AG20443 (cell line): Measurements from ENCODE around the gene MLLT10.
"Not testable (repeated sequence)": the region's sequence is repeated elsewhere in the genome, so short reads cannot be mapped to it uniquely, and the experiment has no call there.

Source experiments
- DNase-seq: peaks from one replicate; pipeline ENCODE4 v3.0.0; 2012; ENCODE audit warnings: low spot score, mixed read lengths

The MLLT10 gene

DNA sequence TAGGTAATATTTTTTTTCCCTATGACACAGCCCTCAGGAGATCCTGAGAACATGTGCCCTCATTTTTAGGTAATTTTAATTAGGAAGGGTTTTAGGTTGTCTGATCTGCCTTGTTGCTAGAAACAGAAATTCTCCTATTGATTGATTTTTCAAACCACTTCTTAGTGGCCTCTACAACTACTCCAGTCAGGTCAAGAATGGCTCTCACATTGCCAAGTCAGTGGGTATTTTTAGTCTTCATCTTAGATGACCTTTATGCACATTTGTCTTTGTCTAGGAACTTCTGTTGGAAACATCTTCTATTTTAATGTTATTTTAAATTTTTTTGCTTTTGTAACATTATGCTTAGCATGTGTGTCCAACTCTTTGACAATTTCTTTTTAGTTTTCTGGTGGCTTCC is 162.3 kb downstream of the MLLT10 start:
- DNase-seq = no peak

DNA sequence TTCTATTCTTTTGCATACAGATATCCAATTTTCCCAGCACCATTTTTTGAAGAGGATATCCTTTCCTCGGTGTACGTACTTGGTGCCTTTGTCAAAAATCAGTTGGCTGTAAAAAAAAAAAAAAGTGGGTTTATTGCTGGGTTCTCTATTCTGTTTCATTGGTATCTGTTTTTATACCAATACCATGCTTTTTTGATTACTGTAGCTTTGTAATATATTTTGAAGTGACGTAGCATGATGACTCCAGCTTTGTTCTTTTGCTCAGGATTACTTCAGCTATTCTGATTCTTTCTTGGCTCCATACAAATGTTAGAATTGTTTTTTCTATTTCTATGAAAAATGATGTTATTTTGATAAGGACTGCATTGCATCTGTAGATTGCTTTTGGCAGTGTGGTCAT is 165.5 kb downstream of the MLLT10 start:
- DNase-seq = no peak

DNA sequence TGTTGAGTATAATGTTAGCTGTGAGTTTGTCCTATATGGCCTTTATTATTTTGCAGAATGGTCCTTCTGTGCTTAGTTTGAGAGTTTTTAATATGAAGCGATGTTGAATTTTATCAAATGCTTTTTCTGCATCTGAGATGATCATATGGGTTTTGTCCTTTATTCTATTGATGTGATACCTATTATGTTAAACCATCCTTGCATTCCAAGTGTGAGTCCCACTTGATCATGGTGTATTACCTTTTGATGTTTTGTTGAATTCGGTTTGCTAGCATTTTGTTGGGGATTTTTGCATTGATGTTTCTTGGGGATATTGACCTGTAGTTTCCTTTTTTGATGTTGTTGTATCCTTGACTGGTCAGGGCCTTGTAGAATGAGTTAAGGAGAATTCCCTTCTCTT is 166.4 kb downstream of the MLLT10 start:
- DNase-seq = no peak

DNA sequence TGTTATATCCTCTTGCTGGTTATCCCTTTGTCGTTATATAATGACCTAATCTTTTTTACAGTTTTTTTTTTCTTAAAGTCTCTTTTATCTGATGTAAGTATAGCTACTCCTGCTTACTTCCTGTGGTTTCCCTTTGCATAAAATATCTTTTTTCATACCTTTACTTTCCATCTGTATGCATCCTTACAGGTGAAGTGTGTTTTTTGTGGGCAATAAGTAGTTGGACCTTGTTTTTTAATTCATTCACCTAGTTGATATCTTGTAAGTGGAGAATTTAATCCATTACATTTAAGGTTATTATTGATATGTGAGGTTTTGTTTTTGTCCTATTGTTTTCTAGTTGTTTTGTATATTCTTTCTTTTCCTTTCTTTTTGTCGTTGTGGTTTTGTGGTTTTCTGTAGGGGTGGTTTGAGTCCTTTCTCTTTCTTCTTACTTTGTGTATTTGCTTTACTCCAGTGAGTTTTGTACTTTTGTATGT is 168.6 kb downstream of the MLLT10 start:
- DNase-seq = no peak

DNA sequence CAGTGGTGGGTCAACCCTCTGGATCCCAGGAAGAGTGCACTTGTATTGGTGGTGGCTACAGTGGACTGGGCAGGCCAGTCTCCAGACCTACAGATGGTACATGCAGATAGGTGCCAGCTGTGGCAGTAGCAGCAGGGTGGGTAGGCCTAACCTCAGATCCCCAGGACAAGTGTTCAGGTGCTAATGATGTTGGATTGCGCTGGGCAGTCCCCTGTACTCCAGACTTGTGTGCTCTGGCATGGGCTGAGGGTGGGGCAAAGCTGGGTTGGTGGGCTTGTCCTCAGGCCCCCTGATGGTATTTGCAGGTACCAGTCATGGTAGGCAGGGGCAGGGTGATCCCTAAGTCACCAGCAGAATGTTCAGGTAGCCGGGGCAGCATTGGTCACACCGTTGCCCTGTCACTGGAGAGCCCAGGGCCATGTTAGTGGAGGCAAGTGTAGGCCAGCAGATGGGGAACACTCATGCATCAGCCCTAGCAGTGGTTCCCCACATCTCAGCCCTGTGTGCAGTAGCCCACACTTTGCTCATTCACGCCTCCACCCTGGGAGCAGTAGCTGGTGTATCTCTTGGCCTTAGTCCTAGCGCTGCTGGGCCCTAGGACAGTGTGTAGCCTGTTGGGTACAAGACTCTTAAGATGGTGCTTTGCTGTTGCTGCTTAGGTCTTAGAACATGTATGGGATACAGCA is 171.3 kb downstream of the MLLT10 start:
- DNase-seq = peak; percentile 7

DNA sequence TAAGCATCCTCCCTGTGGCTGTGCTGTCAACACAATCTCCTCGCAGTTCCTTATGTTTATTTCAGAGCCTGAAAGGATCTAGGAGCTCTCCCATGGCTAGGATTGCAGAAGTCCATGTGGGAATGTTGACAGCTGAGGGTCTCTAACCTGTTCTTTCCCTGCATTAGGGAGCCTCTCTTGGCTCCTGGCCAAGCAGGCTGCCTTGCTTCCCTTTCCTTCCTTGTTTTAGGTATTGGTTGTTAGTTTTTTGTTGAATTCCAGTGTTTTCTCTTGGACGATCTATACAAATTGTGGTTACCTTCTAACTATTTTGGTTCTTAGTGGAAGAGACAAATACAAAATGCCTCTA is 171.8 kb downstream of the MLLT10 start:
- peak; percentile 6 for DNase-seq

DNA sequence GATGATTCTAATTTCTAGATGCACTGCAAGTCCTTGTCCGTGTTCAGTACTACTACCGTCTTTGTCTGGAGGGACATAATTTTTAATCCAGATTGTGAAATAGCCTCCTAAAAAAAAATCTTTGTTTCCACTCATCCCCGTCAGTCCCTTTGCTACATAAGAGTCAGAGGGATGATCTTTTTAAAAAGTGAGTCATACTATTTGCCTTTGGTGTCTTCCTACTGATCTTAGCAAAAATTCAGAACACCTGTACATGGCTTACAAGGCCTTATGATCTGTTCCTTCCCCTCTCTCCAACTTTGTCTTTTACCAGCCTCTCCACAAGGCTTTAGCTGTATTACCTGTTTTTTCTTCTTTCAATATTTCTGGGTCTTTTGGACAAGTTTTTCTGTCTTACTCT is 173.5 kb downstream of the MLLT10 start:
- no peak for DNase-seq

DNA sequence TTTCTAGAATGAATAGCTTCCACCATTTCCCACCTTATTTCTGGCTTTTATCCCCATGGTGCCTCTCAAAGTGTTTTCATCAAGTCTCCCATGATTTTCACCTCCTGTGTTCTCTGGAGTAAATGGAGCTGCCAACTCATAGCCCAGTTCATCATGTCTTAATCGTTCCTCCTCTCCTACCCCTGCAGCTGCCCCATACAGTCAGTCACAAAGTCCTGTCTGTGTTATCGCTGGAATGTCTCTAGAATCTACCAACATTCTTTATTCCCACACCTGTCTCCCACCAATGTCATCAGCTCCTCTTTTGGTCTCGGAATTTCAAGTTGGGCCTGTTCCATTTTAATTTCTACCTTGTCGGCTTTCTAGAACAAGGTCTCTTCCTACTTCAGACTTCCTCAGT is 178.9 kb downstream of the MLLT10 start:
- no peak for DNase-seq

DNA sequence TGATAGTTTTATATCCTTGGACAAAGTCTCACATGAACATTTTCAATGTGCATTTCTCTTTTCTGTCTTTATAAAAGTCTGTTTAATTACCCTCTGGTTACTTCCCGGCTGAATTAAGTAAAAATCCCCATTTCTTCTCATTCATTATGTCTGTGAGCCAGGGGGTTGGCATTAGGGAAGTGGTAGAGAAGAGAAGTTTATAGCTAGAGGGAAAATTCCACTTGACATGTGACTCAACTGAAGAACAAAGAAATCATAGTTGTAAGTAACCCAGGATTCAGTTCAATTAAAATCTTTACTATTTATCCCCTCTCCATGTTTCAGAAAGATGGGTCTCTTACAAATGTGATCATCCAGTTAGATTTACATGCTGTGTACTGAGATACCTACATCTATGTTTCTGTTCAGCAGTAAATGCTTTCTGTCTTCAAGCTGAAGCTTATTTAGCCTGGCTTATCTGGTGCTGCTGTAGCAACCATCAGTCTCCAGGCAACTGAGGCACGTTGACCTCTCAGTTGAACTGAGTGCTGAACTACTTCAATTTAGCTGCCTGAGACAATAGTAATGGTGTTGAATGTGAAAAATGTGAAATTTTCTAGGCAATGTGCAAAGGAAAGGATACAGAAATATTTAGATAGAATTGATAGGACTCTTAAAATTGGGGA is 181.6 kb downstream of the MLLT10 start:
- no peak for DNase-seq

DNA sequence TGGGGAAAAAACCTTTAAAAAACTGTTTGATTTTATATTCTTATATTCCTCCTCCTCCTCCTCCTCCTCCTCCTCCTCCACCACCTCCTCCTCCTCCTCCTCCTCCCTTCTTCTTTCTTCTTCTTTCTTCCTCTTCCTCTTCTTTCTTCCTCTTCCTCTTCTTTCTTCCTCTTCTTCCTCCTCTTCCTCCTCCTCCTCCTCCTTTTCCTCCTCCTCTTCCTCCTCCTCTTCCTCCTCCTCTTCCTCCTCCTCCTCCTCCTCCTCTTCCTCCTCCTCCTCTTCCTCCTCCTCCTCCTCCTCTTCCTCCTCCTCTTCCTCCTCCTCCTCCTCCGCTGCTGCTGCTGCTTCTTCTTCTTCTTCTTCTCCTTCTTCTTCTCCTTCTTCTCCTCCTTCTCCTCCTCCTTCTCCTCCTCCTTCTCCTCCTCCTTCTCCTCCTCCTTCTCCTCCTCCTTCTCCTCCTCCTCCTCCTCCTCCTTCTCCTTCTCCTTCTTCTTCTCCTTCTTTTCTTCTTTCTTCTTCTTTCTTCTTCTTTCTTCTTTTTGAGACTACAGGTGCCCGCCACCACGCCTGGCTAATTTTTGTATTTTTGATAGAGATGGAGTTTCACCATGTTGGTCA is 183.5 kb downstream of the MLLT10 start:
- DNase-seq = not testable (repeated sequence)

DNA sequence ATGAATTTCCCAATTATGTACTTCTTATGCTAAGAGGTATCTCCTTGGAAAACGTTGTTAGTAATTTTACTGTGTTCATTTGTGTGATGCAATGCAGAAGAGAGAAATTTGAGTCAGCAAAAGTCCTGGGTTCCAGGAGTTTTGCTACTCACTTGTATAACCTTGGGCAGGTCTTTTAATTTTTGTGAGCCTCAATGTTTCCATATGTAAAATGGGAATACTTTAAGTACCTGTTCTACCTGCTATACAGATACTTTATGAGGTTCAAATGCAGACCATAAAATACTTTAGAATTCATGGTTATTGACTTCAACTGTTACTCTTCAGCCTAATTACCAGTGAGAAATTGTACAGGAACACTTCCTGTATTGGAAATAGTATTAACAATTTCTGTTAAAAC is 185.5 kb downstream of the MLLT10 start:
- DNase-seq = no peak

DNA sequence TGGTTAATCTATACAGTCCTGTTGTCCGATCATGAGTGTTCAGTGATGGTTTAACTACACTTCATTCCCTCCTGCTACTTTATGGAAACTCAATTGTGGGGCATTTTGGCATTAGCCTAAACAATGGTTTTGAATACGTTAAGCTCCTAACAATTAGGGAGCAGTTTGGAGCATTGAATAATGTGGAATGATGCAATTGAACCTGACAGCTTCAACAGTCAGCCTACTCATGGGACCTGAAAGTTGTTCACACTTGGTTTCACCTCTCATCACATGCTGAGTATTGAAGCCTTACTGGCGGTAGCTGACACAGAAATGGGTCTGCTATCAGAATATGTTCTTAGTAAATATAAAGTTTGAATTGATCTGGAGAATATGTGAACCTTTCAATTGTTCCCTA is 186.1 kb downstream of the MLLT10 start:
- no peak for DNase-seq

DNA sequence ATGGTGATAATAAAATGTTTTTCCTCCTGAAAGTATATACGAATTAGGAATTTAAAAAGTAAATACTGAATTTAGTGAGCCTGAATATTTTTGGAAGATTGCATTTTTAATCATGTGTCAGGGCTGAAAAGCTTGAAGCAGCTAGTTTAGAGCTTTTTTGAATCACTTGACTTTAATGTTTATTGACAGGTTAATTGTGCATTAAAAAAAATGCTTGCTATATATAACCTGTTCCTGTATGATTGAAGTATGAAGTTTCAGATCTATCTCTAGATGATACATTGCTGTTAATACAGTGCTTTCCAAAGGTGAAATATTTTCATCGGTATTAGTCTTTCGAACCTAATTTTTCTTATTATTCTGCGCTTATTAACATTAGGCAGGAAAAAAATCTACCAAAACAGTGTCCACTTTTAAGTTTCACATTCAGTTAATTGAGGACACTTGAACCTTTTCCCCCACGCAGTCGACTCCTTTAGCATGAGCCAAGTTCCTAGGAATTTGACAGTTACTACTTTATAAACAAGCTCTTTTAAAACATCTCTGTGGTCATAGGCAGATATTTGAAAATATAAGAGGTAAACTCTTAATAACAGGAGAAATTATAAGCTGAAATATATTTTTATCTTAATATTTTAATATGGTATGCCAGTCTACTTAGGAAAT is 187.1 kb downstream of the MLLT10 start:
- no peak for DNase-seq

DNA sequence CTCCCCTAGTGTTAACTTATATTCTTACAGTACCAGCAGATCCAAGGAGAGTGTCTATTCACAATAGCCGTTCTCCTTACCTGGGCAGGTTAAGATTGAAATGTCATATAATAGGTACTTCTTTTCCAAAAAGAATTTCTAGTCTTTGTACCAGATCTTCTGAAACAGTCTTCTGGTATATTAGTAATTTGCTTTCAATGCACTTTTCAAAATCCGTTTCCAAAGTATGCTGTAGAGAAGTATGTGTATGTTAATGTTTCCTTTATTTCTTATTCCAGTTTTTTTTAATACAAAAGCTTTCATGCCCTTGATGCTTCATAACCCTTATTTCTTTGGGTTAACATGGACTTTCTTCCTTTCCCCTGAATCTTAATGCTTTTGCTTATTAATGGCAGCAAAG is 188.2 kb downstream of the MLLT10 start:
- no peak for DNase-seq

DNA sequence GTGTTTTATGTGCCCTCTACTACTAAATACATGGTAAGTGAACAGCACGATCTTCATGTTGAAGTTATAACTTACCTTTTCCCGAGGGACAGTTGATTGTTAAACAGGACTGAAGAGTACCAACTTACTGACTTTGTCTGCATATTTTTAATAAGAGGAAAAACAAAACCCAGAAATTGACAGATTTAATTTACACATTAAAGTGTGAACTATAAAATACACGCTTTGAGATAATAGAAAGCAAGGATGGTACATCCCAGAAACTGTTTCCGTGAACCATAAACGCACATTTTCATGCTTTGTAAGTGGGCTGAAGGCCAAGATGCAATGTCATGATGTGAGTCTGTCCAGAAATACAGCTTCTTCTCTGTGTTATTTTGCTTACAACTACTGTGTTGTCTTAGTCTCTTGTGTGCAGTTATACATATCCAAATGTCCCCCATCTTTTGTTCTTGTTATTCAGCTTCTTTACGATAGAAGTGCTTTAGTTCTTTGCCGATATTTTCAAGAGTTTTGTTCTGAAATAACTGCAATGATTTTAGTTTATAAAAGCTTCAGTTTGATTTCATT is 190.1 kb downstream of the MLLT10 start:
- DNase-seq = no peak

DNA sequence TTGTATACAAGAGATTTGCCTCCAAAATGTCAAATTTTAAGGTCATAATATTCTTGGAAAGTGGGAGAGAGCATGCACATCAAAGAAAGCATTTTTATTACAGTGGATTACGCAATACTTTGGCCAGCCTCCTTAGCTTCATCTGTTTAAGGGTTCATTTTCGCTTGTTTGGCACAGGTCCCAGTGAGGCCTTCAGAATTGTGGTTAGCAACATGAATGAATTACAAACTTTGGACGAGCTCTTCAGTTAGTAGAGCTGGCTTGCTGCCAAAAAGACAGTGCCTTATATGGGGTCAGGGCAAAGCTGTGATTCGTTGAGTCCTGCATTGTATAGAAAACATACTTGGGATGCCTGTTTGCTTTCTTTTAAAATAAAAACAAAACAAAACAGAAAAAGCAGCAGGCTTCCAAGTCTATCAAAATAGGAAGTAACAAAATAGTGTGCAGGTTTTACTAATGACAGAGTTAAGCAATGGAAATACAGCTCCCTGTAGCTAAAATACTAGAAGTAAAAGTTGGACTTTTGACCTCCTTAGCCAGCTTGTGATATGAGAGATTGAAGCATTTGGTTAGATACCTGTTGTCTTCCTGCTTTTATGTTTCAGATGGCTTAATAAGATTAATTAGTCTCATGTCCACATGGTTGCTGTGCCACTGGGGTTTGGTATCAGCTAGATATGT is 190.8 kb downstream of the MLLT10 start:
- DNase-seq = peak; percentile 87

DNA sequence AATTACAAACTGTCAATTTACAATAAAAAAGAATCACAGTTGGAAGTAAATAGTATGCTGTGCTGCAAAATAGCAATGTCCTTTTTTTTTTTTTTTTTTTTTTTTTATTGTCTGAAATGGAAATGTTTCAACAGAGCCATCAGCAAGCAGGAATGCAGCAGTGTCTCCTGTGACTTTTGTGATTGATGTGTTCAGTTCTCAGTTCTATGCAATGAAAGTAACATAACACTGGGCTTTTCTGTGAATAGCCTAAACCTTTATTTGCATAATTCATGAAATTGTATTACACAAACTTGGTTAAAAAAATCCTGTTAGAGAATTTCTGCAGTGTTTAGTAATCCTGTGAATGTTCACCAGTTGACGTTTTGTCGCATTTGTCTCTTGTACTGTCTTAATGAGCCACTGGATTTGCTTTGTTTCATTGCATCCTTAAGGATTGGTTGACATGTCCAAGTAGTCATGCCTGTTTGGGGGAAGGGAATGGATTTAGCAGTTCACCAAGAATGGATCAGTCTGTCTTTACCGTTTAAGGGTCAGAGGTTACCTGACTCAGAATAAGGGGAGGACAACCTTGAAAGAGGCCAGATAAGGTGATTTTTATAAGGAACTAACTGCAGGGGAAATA is 192.7 kb downstream of the MLLT10 start:
- DNase-seq = no peak

DNA sequence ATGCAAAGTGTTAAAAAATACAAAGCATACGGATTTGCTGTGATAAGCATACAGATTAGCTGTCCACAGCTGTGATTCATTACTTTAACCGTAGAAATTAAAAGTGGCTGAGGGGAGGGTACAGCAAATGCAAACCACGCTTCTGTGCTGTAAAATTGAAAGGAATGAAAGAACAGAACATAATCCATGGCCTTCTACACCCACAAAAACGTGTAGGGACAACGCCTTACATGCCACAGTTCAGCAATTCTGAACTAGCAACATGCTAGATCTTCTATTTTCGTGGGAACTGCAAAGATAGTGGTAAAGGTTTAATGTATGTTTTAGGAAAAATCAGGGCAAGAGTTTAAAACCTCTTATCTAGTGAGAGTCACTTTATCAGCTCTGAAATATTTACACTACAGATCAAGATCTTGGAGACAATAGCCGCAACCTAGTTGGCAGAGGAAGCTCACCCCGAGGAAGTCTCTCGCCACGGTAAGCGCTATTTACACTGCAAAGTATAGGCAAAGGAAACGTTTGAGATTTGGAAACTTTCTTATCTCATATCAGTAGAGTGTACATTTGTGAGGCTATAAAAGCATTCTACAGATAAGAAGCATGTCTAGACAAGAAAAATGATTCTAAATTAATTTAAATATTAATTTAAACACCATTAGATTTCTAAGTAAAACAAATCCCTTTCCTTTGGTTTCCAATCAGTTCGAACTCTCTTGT is 193.6 kb downstream of the MLLT10 start:
- DNase-seq = no peak

DNA sequence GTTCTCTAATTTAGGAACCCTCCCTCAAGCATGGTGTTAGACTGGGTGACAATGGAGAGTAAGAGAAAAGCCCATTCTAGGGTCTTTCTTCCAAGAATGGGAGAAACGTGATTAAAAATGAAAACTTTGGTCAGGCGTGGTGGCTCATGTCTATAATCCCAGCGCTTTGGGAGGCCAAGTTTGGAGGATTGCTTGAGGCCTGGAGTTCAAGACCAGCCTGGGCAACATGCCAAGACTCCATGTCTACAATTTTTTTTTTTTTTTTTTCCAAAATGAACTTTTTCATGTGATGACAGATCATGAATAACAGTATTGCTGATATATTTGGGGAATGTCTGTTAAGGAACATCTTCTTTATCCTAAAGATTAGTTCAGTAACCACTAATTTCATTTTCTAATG is 194.6 kb downstream of the MLLT10 start:
- DNase-seq = no peak

DNA sequence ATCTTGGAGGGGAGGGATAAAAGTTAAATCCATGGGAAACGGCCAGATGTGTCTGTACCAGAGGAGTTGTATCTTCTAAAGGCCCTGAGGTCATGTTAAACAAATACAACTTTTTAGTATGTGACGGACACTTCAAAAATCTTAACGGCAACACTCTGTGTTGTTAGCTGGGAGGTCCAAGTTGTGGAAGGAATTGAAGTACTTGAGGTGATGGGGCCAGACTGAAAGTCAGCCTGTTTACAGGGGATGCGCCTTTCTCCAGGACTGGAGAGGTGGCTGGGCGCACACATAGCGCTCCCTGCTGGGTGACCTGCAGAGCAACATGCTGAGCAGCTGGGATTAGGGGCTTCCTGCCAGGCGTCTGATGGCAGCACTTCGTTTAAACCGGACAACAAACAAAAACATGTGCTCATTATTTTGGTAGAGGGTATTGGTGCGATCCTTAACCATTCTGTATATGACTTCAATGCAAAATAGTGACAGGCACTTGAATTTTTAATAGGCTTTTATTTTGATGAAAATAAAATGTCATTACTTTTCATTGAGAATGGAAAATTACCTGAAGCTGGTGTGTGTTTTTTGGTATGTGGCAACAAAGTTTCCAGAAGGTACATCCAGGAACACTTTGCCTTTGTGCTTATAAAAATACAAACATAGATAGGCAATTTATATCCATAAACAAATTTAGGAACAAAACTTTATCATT is 198.2 kb downstream of the MLLT10 start:
- peak; percentile 91 for DNase-seq
